SK-MEL-5 (cell line): Measurements from ENCODE around the gene TTLL12. TPM values are rescaled to one million over a fixed set of nuclear protein-coding genes. Genes with fewer than 3 reads are reported as not detected.

Experiments
- DNase-seq: peaks from one replicate; pipeline ENCODE4 v3.0.0-alpha.2; 2016; ENCODE audit warnings: low read depth, low spot score
- in situ Hi-C: cut with HindIII; loops from 2 replicates; pipeline ENCODE4 v1.10.0; 2016; ENCODE audit warnings: low sequenced_read_pairs, high pct_unique_total_duplicates, low pct_unique_long_range_greater_than_20kb
- total RNA-seq: library from RNA; depleted of rRNA; stranded (reverse); fragments of >200 nt; shearing (Covaris generic); gene quantifications from 2 replicates; pipeline ENCODE4 v1.2.3, GENCODE V29; 2014; rRNA removed

Gene TTLL12
- total RNA-seq, 1 experiment from 2014 or later = 68.9 TPM

DNA sequence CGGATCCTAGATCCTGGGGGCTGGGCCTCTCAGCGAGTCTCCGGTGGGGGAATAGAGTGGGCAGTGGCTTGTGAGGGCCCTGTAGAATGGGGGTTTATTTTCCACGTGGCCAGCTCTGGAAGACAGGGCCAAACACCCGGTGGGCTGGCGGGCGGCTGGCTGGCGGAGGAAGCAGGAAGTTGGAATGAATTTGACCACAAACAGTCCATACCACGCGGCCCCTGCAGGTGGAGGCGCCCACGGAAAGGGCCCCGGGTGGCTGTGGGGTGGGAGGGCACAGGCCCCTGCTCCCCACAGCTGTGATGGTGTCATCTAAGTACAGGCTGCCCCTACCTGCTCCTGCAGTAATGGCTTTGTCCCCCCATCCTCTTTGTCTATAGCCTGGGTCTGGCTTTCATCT lies 58.8 kb downstream of the TTLL12 start:
- no peak for DNase-seq
- in situ Hi-C loops = no loop called here

GRCh38 chr22:43127166-43127908 lies 59.6 kb downstream of the TTLL12 start:
- no peak for DNase-seq

DNA sequence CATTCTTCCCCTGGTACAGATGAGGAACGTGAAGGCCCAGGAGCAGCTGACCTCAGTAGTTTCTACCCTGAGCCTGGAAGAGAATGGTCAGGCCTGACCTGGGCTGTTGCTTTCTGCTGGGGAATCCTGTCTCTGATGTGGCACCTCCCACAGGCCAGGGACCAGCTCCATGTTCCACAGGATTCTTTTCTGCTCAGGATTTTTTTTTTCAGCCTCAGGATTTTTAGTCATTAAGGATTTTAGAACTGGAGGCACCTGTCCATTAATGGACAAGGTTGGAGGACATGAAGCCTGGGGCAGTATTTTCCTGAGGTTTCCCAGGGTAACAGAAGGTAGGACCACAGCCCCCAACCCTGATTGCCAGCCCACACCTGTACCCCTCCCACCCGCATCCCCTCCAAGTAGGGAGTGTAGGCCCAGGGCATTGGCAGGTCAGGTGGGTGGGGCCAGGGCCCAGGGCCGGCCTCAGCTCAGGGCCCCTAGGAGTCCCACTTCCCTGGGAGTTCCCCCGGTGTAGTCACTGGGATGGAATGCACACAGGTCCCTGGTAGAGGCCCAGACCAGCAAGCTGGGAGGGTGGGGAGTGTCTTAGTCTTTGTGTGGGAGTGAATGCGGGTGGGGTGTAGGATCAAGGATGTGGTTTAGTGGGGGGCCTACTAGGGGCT lies 60.3 kb downstream of the TTLL12 start:
- DNase-seq = no peak

More at GRCh38 chr22:43127166-43127908, 59.6 kb downstream of the TTLL12 start:
- in situ Hi-C loops = no loop called here

DNA sequence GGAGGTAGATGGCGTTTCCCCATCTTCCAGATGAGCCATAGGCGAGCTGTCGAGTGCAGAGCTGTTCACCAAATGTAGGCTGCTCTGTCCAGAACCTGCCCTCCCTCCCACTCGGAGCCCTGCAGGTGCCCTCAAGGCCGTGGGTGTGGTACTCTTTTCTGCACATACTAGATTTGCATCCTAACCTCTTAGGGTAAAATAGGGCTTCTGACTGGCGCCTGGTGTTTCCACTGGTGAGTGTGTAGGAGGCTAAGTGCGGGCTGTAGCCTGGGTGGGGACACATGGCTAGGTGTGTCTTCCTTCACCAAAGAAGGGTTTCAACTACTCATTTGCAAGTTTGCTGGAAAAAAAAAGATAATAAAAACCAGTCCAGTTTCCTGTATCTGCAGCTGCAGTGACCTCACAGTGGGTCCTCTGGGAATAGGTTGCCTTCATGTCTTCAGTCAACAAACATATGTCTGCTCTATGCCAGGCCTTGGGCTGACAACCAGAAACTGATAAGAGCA lies 67.9 kb downstream of the TTLL12 start:
- DNase-seq = no peak
- in situ Hi-C loops = no loop called here

More for the DNA sequence above, 60.3 kb downstream of the TTLL12 start:
- in situ Hi-C loops = no loop called here

- in situ Hi-C loops = no loop called here
- no peak for DNase-seq
These were observed 68.7 kb downstream of the TTLL12 start for GRCh38 chr22:43118024-43118849.

DNA sequence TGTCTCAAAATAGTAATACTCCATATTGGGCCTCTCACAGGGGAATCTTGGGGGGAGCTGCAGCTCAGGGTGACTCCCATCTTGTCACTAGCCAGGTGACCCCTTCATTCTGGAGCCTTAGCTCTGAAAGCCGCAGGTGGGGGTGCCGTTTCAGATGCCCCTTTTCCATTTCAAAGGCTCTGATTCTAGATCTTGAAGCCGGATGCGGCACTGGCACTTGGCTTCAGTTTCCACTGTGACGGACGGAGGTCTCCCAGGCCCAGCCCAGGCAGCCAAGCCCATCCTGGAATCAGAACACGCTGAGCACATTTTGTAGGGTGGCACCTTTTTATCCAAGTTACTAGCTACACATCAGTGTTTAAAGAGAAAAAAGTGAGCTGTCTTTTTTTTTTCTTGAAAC lies 70.0 kb downstream of the TTLL12 start:
- no peak for DNase-seq
- in situ Hi-C loops = no loop called here

Other genes with a start within 250 kb of the TTLL12 start
- gene PACSIN2, start 172.0 kb downstream of the TTLL12 start, total RNA-seq = 197 and 210 TPM in 2 replicates
- 5.8 and 6.2 TPM in 2 replicates for gene TTLL1, start 97.7 kb downstream of the TTLL12 start, total RNA-seq
- 8.0 and 9.2 TPM in 2 replicates for gene BIK, start 76.4 kb downstream of the TTLL12 start, total RNA-seq
- gene MCAT, start 43.7 kb downstream of the TTLL12 start, total RNA-seq = 14.7 and 17.3 TPM in 2 replicates
- gene TSPO, start 35.6 kb downstream of the TTLL12 start, total RNA-seq = 227 and 244 TPM in 2 replicates
- 0.05 and 0.11 TPM in 2 replicates for gene SCUBE1, start 156.2 kb upstream of the TTLL12 start, total RNA-seq
- gene MPPED1, start 224.9 kb upstream of the TTLL12 start, total RNA-seq = 0.03 and 0.08 TPM in 2 replicates